ENCODE results near the gene RPL10A. TPM values are rescaled to one million over a fixed set of nuclear protein-coding genes. Genes with fewer than 3 reads are reported as not detected.

Gene RPL10A
- total and polyA plus RNA-seq, 2 of the 8 experiments (the other 6 are each of a cell fraction or from before 2014, with no cell fraction given), result 1,893 to 2,948 TPM

DNA sequence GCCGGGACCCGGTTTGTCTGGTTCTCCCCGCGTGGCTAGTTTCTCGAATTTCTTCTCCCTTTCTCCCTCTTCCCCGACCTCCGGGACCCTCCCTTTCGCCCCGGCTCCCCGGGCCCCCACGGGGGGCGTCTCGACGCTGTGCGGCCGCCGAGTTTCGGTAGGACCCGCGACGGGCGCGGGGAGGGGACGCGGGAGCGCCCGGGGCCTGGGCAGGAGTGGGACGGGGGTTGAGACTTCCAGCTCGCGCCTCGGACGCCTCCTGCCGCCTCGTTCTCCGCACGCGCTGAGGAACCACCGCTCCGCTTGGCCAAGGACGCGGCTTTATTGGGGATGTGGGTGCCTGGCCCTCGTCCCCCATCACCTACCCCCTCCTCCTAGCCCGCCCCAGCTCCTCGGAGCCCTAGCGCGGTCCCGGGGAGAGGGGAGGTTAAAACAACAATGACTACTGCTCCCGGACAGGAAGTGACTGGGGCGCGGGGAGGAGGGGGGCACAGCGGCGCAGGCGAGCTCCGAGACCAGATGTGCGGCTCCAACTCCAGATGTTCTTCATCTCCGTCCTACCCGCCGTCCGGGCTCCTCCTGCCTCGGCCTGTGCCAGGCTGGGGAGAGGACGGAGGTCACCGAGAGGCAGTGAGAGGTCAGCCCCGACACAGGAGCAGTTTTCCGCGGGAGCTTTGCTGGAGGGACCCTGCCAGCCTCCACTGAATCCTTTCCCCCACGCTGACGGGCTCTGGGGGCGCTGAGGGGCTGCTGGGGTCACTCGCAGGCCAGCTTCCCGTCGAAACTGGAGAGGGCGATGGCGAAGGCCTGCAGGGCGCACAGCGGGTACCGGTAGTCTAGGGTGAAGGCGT, 29.6 kb downstream of the RPL10A start:
- POLR2A ChIA-PET (ENCODE audit: partially characterized antibody), result interaction anchor here (0.7 to 37.6 kb wide), 20 partner anchors 10 to 529 kb away, joined by 3 to 1319 read pairs (median 4); partner anchors contain the start of genes FANCE, MAPK14 and RPL10A
- H3K23ac ChIP-seq (ENCODE audit: insufficient read length), result no peak overlapping the region
- peaks cover 15 to 18% of the 10 kb centered on the region in 2 experiments for H4K20me1 ChIP-seq (replicated peaks in 1 of 2; ENCODE audit: control insufficient read depth in 1 of 2, insufficient read depth in 2 of 2, low read length in 2 of 2)
- peak overlapping the region; percentile 83 to 86 for H3K4me2 ChIP-seq (ENCODE audit: insufficient read depth in 1 of 2, low read depth in 2 of 2, low read length in 2 of 2)
- CTCF ChIA-PET (ENCODE audit: partially characterized antibody), result interaction anchor here (0.6 to 1.5 kb wide), 12 partner anchors 10 to 77 kb away, joined by 3 to 7 read pairs (median 3); no protein-coding TSS in a partner anchor
- FAIRE-seq (no peak), DNase-seq (ENCODE audit: low read depth in 1 of 2, low spot score in 2 of 2) (peak in 1 of 2 experiments; percentile 77)
- peak overlapping the region; percentile 46 to 92 (median 64) for H3K4me3 ChIP-seq (ENCODE audit: extremely low read depth in 1 of 4, insufficient read depth in 2 of 4, low read depth in 3 of 4, low read length in 4 of 4)
- H4K8ac ChIP-seq (ENCODE audit: extremely low read depth, insufficient read depth, low read length), result peak overlapping the region; percentile 94
- no peak overlapping the region for H3K56ac ChIP-seq (replicated peaks; ENCODE audit: insufficient read length, low read depth, low read length)
- peaks cover 6% of the 10 kb centered on the region; the same call in 1 of the 2 replicates for H3K23me2 ChIP-seq (ENCODE audit: low read depth, low read length)
- H2BK120ac ChIP-seq (replicated peaks; ENCODE audit: low read depth, low read length), result no peak overlapping the region
- peaks cover 0 to 13% (median 6%) of the 10 kb centered on the region in 4 experiments; a peak in 4 of 7 replicates for H3K27me3 ChIP-seq (replicated peaks in 1 of 4; ENCODE audit: control insufficient read depth in 3 of 4, extremely low read depth in 1 of 4, insufficient read depth in 3 of 4, low read length in 3 of 4)
- H3K9ac ChIP-seq (replicated peaks in 1 of 4; ENCODE audit: extremely low read depth in 1 of 4, low read depth in 3 of 4, low read length in 3 of 4), result peak overlapping the region; percentile 38 to 90 (median 68)
- H3K4me1 ChIP-seq (replicated peaks in 1 of 4; ENCODE audit: control insufficient read depth in 3 of 4, insufficient read depth in 4 of 4, low read length in 3 of 4), result peaks cover 16 to 36% (median 27%) of the 10 kb centered on the region in 4 experiments
- WGBS, 2 experiments (ENCODE audit: extremely low coverage in 1 of 2, insufficient coverage in 1 of 2, insufficient read length in 1 of 2, insufficient replicate concordance in 2 of 2, low coverage in 1 of 2, low lambda C conversion rate in 2 of 2, missing lambda C conversion rate in 1 of 2), result 1% methylated on average over 59 of the region's 77 CpGs; no CpG with 5 or more reads in 1 of the 2 experiments
- H3K18ac ChIP-seq (ENCODE audit: extremely low read depth, low read length), result peak overlapping the region; percentile 98
- H3K36me3 ChIP-seq (ENCODE audit: control insufficient read depth in 2 of 4, insufficient read depth in 4 of 4, low read length in 3 of 4), result no peaks in the 10 kb centered on the region
- H3K79me1 ChIP-seq (ENCODE audit: low read depth, low read length), result peaks cover 13% of the 10 kb centered on the region
- peak overlapping the region; percentile 76 for H3K4ac ChIP-seq (replicated peaks; ENCODE audit: insufficient read length, low read depth, low read length)
- peak overlapping the region; percentile 82 for H2BK12ac ChIP-seq (ENCODE audit: low read depth, low read length)
- no peak overlapping the region for H2BK20ac ChIP-seq (ENCODE audit: low read length)
- H3K9me3 ChIP-seq (ENCODE audit: insufficient read depth in 2 of 2, low read depth in 1 of 2, low read length in 1 of 2), result no peaks in the 10 kb centered on the region
- H3K14ac ChIP-seq (ENCODE audit: insufficient read length), result no peak overlapping the region
- 0 out of 2 replicates have a peak overlapping the region, but pooled peaks have one; percentile 11 for H2AK5ac ChIP-seq (ENCODE audit: low read depth, low read length)
- H3K79me2 ChIP-seq (ENCODE audit: control insufficient read depth in 1 of 2, insufficient read depth in 2 of 2, low read length in 2 of 2), result peaks cover 0 to 31% of the 10 kb centered on the region in 2 experiments; a peak in 2 of 4 replicates
- peak overlapping the region; percentile 92 for H4K91ac ChIP-seq (replicated peaks; ENCODE audit: insufficient read length, low read length)
- H3K27ac ChIP-seq (ENCODE audit: low read depth, low read length), result peak overlapping the region; percentile 69
- no peak overlapping the region for H2AFZ ChIP-seq (ENCODE audit: low read length)
- H4K5ac ChIP-seq (ENCODE audit: insufficient read length, low read depth, low read length), result peak overlapping the region; percentile 73
- peak overlapping the region; percentile 98; the same call in 1 of the 2 replicates for H2BK15ac ChIP-seq (ENCODE audit: low read length)
- H2BK5ac ChIP-seq (ENCODE audit: low read depth, low read length), result peak overlapping the region; percentile 90
- TF ChIP-seq EZH2 (IDR thresholded peaks at IDR 0.05; ENCODE audit: low read depth, low read length, severe bottlenecking) (peak; percentile 28), TEAD4 (IDR thresholded peaks at IDR 0.05; ENCODE audit: low read depth, low read length) (no peak), SRF (IDR thresholded peaks at IDR 0.05; ENCODE audit: low read depth, low read length) (no peak), CREB1 (IDR thresholded peaks at IDR 0.05) (no peak), RFX5 (IDR thresholded peaks at IDR 0.05; ENCODE audit: borderline replicate concordance, low read depth, low read length) (no peak), BCL11A (IDR thresholded peaks at IDR 0.05; ENCODE audit: low read depth in 2 of 2, low read length in 2 of 2) (no peak), SIRT6 (IDR thresholded peaks at IDR 0.05; ENCODE audit: low read length) (no peak), RXRA (IDR thresholded peaks at IDR 0.05; ENCODE audit: insufficient read depth, low read depth, low read length) (no peak), HDAC6 (IDR thresholded peaks at IDR 0.05; ENCODE audit: low read depth, low read length) (no peak), USF2 (IDR thresholded peaks at IDR 0.05; ENCODE audit: low read length) (no peak)

All from H1 (cell line).